ENCODE results near the gene IGF1R.

- TF ChIP-seq POLR2A (IDR thresholded peaks at IDR 0.05) (no peak), CTCF (IDR thresholded peaks at IDR 0.05) (no peak), POLR2AphosphoS5 (IDR thresholded peaks at IDR 0.05) (no peak), EP300 (IDR thresholded peaks at IDR 0.05) (no peak)
Measured at GRCh38 chr15:98966091-98966787, 317.9 kb downstream of the IGF1R start.
